NB4 (cell line): Measurements from ENCODE around the gene FAM20A.

Source experiments
- MYC ChIP-seq: IDR thresholded peaks from 2 replicates; pipeline ENCODE4 v1.6.1; 2011; ENCODE audit warnings: low read depth, low read length
- POLR2A ChIP-seq: IDR thresholded peaks from 2 replicates; pipeline ENCODE4 v1.6.1; 2011; ENCODE audit warnings: mild to moderate bottlenecking; ENCODE audit not compliant: insufficient read length; ENCODE audit errors: extremely low read depth
- TF ChIP-seq, protein P1 (sequence below): IDR thresholded peaks from one replicate; pipeline ENCODE4 v1.5.1; 2012; ENCODE audit warnings: low read depth, low read length
- TF ChIP-seq, protein P2 (sequence below): IDR thresholded peaks from 2 replicates; pipeline ENCODE4 v1.6.1; 2011; ENCODE audit warnings: low read depth, low read length

DNA sequence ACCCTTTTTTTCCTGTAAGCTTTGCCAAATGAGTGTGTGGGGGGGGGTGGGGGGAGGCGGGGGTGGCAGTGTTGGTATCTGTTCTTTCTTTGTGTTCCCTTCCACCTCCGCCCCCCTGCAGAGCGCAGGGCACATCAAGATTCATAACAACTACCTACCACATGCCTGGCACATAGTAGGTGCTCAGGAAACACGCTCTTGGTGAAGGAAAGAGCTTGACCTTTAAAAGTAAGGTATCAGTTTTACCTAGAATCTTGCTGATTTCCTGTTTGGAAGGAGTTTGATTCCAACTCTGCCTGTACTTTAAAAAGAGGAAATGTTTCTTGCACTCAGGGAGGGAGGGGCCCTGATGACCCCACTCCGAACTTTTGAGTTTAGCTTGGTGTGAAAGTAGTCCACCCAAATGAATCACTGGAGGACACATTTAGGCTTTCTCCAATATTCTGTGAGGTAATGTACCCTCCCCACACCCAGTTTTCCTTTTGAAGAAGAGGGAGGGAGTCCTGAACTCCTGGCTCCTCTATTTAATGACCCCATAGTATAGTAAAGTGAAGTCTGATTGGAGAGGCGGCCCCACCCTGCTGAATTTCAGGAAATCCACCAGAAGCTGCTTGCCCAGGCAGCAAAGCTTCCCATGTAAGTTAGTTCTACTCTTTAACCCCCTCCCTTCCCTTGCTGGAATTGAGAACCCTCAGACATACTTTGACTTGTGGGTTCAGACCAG, 560 bp upstream of the FAM20A start:
- TF ChIP-seq, protein P1, sequence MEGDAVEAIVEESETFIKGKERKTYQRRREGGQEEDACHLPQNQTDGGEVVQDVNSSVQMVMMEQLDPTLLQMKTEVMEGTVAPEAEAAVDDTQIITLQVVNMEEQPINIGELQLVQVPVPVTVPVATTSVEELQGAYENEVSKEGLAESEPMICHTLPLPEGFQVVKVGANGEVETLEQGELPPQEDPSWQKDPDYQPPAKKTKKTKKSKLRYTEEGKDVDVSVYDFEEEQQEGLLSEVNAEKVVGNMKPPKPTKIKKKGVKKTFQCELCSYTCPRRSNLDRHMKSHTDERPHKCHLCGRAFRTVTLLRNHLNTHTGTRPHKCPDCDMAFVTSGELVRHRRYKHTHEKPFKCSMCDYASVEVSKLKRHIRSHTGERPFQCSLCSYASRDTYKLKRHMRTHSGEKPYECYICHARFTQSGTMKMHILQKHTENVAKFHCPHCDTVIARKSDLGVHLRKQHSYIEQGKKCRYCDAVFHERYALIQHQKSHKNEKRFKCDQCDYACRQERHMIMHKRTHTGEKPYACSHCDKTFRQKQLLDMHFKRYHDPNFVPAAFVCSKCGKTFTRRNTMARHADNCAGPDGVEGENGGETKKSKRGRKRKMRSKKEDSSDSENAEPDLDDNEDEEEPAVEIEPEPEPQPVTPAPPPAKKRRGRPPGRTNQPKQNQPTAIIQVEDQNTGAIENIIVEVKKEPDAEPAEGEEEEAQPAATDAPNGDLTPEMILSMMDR, result no peak
- TF ChIP-seq POLR2A (no peak), MYC (no peak)
- TF ChIP-seq, protein P2, sequence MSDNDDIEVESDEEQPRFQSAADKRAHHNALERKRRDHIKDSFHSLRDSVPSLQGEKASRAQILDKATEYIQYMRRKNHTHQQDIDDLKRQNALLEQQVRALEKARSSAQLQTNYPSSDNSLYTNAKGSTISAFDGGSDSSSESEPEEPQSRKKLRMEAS, result no peak
